GM21526 (cell line): ENCODE results near the gene GYS2.
"Not testable (repeated sequence)": the region's sequence is repeated elsewhere in the genome, so short reads cannot be mapped to it uniquely, and the experiment has no call there.

Source experiments
- ATAC-seq: cut with Tn5 transposase; IDR thresholded peaks from one replicate; pipeline ENCODE4 v1.9.1; 2021; ENCODE audit warnings: moderate library complexity; ENCODE audit not compliant: unreplicated experiment, low FRiP score

GYS2 gene

GRCh38 chr12:21604245-21605101 lies at the start of gene GYS2:
GYS2 (minus strand) TSS chr12:21604847; CDS start chr12:21604592, 255 bp downstream.
- no peak for ATAC-seq

GRCh38 chr12:21651821-21652220 lies 47.2 kb upstream of the GYS2 start:
- no peak for ATAC-seq

GRCh38 chr12:21650997-21651396 lies 46.4 kb upstream of the GYS2 start:
- ATAC-seq, result no peak

- ATAC-seq, result no peak
Observed at GRCh38 chr12:21649034-21649433, 44.4 kb upstream of the GYS2 start.

DNA sequence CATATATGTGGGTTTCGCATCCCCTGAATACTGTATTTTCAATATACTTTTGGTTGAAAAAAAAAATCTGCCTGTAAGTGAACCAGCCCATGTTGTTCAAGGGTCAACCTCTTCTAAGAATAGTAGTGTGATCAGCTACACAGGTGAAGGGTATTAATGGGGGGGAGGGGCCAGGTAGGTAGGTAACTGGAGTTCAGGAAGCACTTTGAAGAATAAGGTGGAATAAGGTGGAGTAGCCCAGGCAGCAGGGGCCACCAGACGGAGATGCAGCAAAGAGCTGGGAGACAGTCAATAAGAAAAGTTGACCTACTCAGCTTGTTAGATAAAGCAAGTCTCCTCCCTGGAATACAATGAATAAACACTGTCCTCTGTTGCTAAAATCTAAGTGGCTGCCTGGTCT lies 43.7 kb upstream of the GYS2 start:
- no peak for ATAC-seq

DNA sequence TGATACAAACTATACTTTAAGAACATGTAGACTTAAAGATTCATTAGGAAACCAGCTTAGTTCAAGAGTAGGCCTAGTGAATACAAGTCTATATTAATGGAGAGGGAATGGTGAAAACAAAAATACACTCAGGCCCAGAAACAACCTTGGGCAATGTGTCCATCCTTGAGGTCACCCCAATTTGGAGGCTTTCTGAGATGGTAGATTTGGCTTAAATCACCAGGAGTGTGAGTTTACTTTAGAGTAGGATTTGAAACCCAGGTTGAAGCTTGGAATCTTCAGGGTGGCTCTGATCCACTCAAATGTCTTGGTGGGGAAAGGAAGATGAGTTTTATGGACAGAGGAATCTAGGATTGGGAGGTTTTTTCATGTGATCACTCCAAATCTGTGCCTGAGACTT lies 42.5 kb upstream of the GYS2 start:
- no peak for ATAC-seq

GRCh38 chr12:21645041-21645500 lies 40.4 kb upstream of the GYS2 start:
- ATAC-seq, result not testable (repeated sequence)

GRCh38 chr12:21644516-21644915 lies 39.9 kb upstream of the GYS2 start:
- ATAC-seq, result no peak

- no peak for ATAC-seq
Observed at GRCh38 chr12:21643758-21644157, 39.1 kb upstream of the GYS2 start.

GRCh38 chr12:21642707-21643389 lies 38.2 kb upstream of the GYS2 start:
- no peak for ATAC-seq

- no peak for ATAC-seq
Observed at GRCh38 chr12:21638054-21638891, 33.6 kb upstream of the GYS2 start.

GRCh38 chr12:21634245-21634644 lies 29.6 kb upstream of the GYS2 start:
- ATAC-seq, result no peak

DNA sequence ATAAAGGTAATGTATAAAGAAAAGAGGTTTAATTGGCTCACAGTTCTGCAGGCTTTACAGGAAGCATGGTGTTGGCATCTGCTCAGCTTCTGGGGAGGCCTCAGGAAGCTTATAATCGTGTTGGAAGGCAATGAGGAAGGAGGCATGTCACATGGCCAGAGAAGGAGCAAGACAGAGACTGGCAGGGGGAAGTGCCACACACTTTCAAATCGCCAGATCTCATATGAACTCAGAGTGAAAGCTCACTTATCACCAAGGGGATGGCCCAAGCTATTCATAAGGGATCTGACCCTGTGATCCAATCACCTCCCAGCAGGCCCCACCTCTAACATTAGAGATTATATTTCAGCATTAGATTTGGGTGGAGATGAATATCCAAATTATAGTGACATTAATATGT lies 26.7 kb upstream of the GYS2 start:
- ATAC-seq, result no peak

DNA sequence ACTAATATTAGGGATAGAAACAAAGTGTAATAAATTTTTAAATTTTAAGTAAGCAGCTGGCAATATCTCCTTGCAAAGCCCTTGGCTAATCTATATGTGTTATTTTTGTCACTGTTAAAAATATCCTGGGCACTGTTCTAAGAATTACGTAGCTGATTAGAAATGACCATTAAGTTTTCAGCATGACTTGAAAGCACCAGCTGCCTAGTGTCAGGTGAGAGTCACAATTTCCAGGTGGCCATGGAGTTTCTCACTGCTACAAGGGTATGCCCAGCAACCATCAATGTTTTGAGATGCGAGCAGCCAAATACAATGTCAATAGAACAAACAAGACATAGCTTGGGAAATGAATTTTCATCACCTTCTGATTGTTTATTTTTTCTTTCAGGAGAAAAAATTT lies 23.3 kb upstream of the GYS2 start:
- ATAC-seq, result no peak

GRCh38 chr12:21618566-21618965 lies 13.9 kb upstream of the GYS2 start:
- no peak for ATAC-seq

DNA sequence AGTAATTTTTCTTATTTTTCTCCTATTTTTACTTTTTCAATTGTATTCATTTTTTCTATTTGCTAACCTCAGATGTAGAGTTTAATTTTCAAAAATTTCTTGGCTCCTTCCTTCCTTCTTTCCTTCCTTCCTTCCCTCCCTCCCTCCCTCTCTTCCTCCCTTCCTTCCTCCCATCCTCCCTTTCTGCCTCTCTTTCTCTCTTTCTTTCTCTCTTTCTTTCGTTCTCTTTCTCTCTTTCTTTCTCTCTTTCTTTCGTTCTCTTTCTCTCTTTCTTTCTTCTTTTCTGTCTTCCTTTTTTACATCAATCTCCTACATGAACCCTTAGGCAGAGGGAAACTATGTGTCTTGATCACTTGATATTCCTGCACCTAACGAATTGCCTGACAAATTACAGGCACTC lies 12.4 kb upstream of the GYS2 start:
- ATAC-seq, result no peak

DNA sequence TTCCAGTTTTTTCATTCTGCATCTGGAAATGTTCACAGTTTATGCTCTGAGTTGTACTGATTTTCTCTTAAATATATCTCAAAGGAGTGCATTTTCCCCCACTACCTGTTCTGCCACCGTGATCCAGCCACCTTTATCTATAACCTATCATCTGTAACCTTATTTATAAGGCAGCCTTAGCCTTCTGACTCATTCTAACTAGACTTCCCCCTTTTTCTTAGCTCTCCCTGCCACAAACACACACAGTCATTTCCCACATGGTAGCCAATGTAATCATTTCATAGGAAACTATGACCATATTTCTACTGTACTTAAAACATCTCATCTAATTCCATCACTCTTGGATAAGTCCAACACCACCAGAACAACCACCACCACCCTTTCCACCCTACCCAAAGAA lies 10.8 kb upstream of the GYS2 start:
- ATAC-seq, result no peak

GRCh38 chr12:21614506-21614905 lies 9.9 kb upstream of the GYS2 start:
- no peak for ATAC-seq

- ATAC-seq, result no peak
Observed at GRCh38 chr12:21613931-21614330, 9.3 kb upstream of the GYS2 start.

DNA sequence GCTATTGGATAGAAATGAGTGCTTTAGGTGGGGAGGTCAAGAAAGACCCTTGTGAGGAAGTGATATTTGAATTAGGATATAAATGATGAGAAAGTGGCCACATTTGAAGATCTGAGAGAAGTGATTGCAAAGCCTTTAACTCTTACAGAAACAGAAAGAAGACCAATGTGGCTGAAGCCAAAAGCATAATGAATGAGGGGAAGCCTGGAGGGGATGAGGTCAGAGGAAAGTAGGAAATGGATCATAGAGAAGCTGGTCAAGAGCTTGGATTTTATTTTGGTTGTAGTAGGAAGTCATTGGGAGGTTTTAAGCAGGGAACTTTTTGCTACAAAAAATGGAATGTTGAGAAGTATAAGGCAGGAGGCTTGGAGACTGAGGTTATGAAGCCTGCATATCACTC lies 3.5 kb upstream of the GYS2 start:
- no peak for ATAC-seq

GRCh38 chr12:21607701-21608100 lies 3.1 kb upstream of the GYS2 start:
- ATAC-seq, result no peak
